HL-60 (cell line): ENCODE measurements around the gene TANK.

Experiments
- DNase-seq, 2 experiments: peaks; one replicate each; pipeline ENCODE4 v3.0.0-alpha.2; 2010 to 2020; ENCODE audit warnings: low read depth in 1 of 2, low spot score in 1 of 2
- H3K27ac ChIP-seq: fragments of 250-450 bp; sonication (Bioruptor Pico); replicated peaks from 2 replicates; pipeline ENCODE4 v1.5.1; 2020; ENCODE audit warnings: mild to moderate bottlenecking, moderate library complexity
- H3K27me3 ChIP-seq: fragments of 250-450 bp; sonication (Bioruptor Pico); 2 replicates; pipeline ENCODE4 v1.5.1; 2021; ENCODE audit warnings: mild to moderate bottlenecking, moderate library complexity; ENCODE audit not compliant: insufficient read depth, poor library complexity, severe bottlenecking
- H3K4me3 ChIP-seq: replicated peaks from 2 replicates; pipeline ENCODE4 v1.5.1; 2011; ENCODE audit warnings: mild to moderate bottlenecking, control low read depth, low read length; ENCODE audit not compliant: insufficient read depth
- CTCF ChIP-seq: IDR thresholded peaks from one replicate; pipeline ENCODE4 v1.5.1; 2011; ENCODE audit warnings: low read length, control low read depth, inconsistent platforms; ENCODE audit not compliant: insufficient read depth
- GABPA ChIP-seq: IDR thresholded peaks from 2 replicates; pipeline ENCODE4 v1.6.1; 2012; ENCODE audit warnings: low read depth
- POLR2AphosphoS5 ChIP-seq: IDR thresholded peaks from 2 replicates; pipeline ENCODE4 v1.6.1; 2012; ENCODE audit warnings: low read depth
- REST ChIP-seq: IDR thresholded peaks from 2 replicates; pipeline ENCODE4 v1.6.1; 2012; ENCODE audit warnings: low read depth; ENCODE audit not compliant: insufficient replicate concordance
- SPI1 ChIP-seq: IDR thresholded peaks from 2 replicates; pipeline ENCODE4 v1.6.1; 2012; ENCODE audit warnings: low read depth, mild to moderate bottlenecking, borderline replicate concordance

The TANK gene

GRCh38 chr2:161116509-161116908 is 43.7 kb upstream of the TANK start:
- no peak overlapping the region for H3K27ac ChIP-seq
- H3K4me3 ChIP-seq: no peak overlapping the region
- no peaks in the 10 kb centered on the region for H3K27me3 ChIP-seq
- no peak for TF ChIP-seq POLR2AphosphoS5
- no peak for TF ChIP-seq CTCF
- TF ChIP-seq GABPA: no peak
- no peak for TF ChIP-seq REST
- no peak for TF ChIP-seq SPI1
- peak in 1 of 2 experiments; percentile 16 for DNase-seq

- no peak overlapping the region for H3K27ac ChIP-seq
- TF ChIP-seq REST: no peak
- no peak for TF ChIP-seq CTCF
- TF ChIP-seq POLR2AphosphoS5: no peak
- no peak for TF ChIP-seq SPI1
- no peak for TF ChIP-seq GABPA
These were observed 42.7 kb upstream of the TANK start for GRCh38 chr2:161117506-161117905.

GRCh38 chr2:161118722-161119121 is 41.5 kb upstream of the TANK start:
- Histone ChIP-seq H3K4me3 (no peak overlapping the region), H3K27ac (no peak overlapping the region), H3K27me3 (no peaks in the 10 kb centered on the region)
- TF ChIP-seq SPI1 (no peak), GABPA (no peak), CTCF (no peak), REST (no peak), POLR2AphosphoS5 (no peak)
- DNase-seq: no peak

More at GRCh38 chr2:161117506-161117905, 42.7 kb upstream of the TANK start:
- no peak overlapping the region for H3K4me3 ChIP-seq
- DNase-seq: no peak
- H3K27me3 ChIP-seq: no peaks in the 10 kb centered on the region
